Gastrocnemius medialis (tissue), 4 donors: ENCODE data around the gene CTIF. TPM values are rescaled to one million over a fixed set of nuclear protein-coding genes. Genes with fewer than 3 reads are reported as not detected.
A peak's percentile ranks its signal among the peaks of the same experiment; 100 is the strongest.

ENCODE experiments used
- ATAC-seq, 2 donors: fragments of 150-250 bp; one replicate each; pipeline ENCODE4 v1.9.1; 2016
- DNase-seq, 2 donors: peaks; one replicate each; pipeline ENCODE4 v3.0.0-alpha.2; 2019
- H3K27ac ChIP-seq, 4 donors: fragments of 200-600 bp; sonication (generic); 1 replicate in 1 of 4; 2 replicates in 3 of 4; pipeline ENCODE4 v1.5.1; 2016 to 2018; ENCODE audit warnings: mild to moderate bottlenecking in 2 of 4, moderate library complexity in 1 of 4
- H3K27me3 ChIP-seq, 3 donors: fragments of 200-600 bp; sonication (generic) in 2 of 3; 1 replicate in 1 of 3; 2 replicates in 2 of 3; pipeline versions ENCODE4 v1.5.1 to v1.6.0; 2016 to 2019; ENCODE audit warnings: mild to moderate bottlenecking in 1 of 3, moderate library complexity in 1 of 3
- H3K36me3 ChIP-seq, 2 donors: fragments of 200-600 bp; sonication (generic) in 1 of 2; one replicate each; pipeline ENCODE4 v1.5.1; 2017 to 2018
- H3K4me1 ChIP-seq, 2 donors: fragments of 200-600 bp; sonication (generic) in 1 of 2; one replicate each; pipeline ENCODE4 v1.5.1; 2016 to 2017; ENCODE audit warnings: mild to moderate bottlenecking in 2 of 2
- H3K4me3 ChIP-seq, 4 donors: fragments of 200-600 bp; sonication (generic) in 3 of 4; 1 replicate in 1 of 4; 2 replicates in 3 of 4; pipeline ENCODE4 v1.5.1; 2016 to 2019; ENCODE audit warnings: mild to moderate bottlenecking in 2 of 4
- H3K9me3 ChIP-seq, 3 donors: fragments of 200-600 bp; sonication (generic) in 2 of 3; 1 replicate in 1 of 3; 2 replicates in 2 of 3; pipeline ENCODE4 v1.5.1; 2016 to 2019
- POLR2A ChIP-seq, 2 donors: fragments of 450-650 bp; IDR thresholded peaks; one replicate each; pipeline ENCODE4 v1.6.1; 2017; ENCODE audit warnings: antibody characterized with exemption in 2 of 2, mild to moderate bottlenecking in 2 of 2, moderate library complexity in 2 of 2
- in situ Hi-C, 4 donors: fragments of 200-750 bp; cut with MboI; loops; one replicate each; pipeline versions ENCODE4 v1.15.0 to v1.8.0; 2017; ENCODE audit warnings: low sequenced_read_pairs in 4 of 4
- intact Hi-C: fragments of 100-400 bp; cut with DNase I; formaldehyde crosslinking; loops from one replicate; pipeline ENCODE4 v1.15.1; 2023; ENCODE audit warnings: low total_unique reads
- total RNA-seq, 4 donors: library from RNA; depleted of rRNA; stranded (reverse); fragments of >200 nt; gene quantifications; one replicate each; pipeline versions ENCODE4 v1.1.0 to v1.2.3, GENCODE V29; 2016
- TF ChIP-seq, protein P1 (sequence below), 5 experiments: fragments of 450-650 bp in 3 of 5; fragments of 200-600 bp in 2 of 5; sonication (generic) in 2 of 5; IDR thresholded peaks in 4 of 5; conservative IDR thresholded peaks in 1 of 5; 1 replicate in 4 of 5; 2 replicates in 1 of 5; pipeline ENCODE4 v1.5.1; 2016 to 2019; ENCODE audit warnings: antibody characterized with exemption in 5 of 5, mild to moderate bottlenecking in 3 of 5, moderate library complexity in 3 of 5

The CTIF gene
- total RNA-seq, 4 donors from 2014 or later, result 20.2 to 35.4 (median 23.1) TPM

DNA sequence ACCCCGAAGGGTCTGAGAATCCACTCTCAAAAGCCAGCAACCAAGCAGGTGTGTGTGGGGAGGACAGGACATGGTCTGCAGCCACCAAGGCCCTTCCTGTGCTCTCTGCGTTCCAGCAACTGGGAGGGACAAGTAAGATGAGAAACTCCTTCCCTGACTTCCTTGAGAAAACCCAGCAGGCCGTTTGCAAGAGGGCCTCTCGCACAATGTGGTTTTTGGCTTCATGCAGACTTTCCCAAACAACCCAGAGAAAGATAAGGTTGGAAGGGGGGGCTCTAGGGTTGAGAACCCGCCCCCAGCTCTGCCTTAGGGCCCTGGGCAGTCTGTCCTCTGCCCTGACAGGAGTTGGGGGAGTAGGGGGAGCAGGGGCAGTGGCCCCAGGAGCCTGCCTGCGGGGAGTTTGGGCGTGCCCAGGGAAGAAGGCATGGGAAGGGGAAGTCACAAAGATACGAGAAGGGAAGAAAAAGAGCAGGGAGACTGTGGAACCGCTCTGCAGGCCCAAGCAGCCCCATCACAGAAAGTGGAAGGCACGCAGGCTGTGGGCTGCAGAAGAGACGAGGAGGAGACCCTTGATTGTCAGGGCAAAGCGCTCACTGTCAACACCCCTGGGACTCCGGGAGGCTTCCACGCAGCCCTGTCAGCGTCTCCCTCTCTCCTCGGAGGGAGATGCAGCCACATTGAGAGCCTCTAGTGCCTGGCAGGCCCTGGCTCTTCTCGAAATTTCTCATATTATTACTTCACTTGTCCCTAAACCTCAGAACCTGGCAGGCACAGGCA is 312.2 kb downstream of the CTIF start:
- no peak for ATAC-seq
- no peaks in the 10 kb centered on the region for H3K9me3 ChIP-seq
- H3K4me1 ChIP-seq, result peaks cover 11 to 15% of the 10 kb centered on the region in 2 donors
- no peaks in the 10 kb centered on the region for H3K27me3 ChIP-seq
- intact Hi-C loops, result no loop called here
- peak overlapping the region in 3 of 4 donors; percentile 44 to 63 (median 46) for H3K27ac ChIP-seq
- DNase-seq, result no peak
- TF ChIP-seq, protein P1, sequence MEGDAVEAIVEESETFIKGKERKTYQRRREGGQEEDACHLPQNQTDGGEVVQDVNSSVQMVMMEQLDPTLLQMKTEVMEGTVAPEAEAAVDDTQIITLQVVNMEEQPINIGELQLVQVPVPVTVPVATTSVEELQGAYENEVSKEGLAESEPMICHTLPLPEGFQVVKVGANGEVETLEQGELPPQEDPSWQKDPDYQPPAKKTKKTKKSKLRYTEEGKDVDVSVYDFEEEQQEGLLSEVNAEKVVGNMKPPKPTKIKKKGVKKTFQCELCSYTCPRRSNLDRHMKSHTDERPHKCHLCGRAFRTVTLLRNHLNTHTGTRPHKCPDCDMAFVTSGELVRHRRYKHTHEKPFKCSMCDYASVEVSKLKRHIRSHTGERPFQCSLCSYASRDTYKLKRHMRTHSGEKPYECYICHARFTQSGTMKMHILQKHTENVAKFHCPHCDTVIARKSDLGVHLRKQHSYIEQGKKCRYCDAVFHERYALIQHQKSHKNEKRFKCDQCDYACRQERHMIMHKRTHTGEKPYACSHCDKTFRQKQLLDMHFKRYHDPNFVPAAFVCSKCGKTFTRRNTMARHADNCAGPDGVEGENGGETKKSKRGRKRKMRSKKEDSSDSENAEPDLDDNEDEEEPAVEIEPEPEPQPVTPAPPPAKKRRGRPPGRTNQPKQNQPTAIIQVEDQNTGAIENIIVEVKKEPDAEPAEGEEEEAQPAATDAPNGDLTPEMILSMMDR (IDR thresholded peaks at IDR 0.05 in 4 of 5, conservative IDR thresholded peaks at IDR 0.05 in 1 of 5), result no peak
- no peak for TF ChIP-seq POLR2A (IDR thresholded peaks at IDR 0.05)
- in situ Hi-C loops, result no loop called here
- no peaks in the 10 kb centered on the region for H3K36me3 ChIP-seq
- no peak overlapping the region for H3K4me3 ChIP-seq

DNA sequence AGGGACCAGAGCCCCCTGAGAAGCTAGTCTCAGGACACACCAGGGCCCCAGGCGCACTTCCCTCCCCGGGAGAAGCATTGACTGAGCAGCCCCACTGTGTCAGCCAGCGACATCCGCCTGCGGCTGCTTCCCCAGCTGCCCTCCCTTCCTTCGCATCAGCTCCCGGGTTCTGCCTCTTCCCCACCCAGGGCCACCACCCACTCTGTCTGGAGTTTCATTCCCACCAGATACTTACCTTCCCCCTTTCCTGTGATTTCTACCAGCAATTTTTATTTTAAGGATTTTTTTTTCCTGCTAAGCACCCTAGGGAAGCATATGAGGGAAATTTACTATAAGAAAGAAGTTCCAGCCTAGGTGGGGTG is 312.7 kb downstream of the CTIF start:
- Histone ChIP-seq H3K4me3 (no peak overlapping the region), H3K36me3 (no peaks in the 10 kb centered on the region), H3K27ac (peak overlapping the region in 3 of 4 donors; percentile 44 to 63 (median 46)), H3K9me3 (no peaks in the 10 kb centered on the region), H3K27me3 (no peaks in the 10 kb centered on the region), H3K4me1 (peaks cover 11 to 15% of the 10 kb centered on the region in 2 donors)
- ATAC-seq, result no peak
- in situ Hi-C loops, result no loop called here
- no peak for DNase-seq
- intact Hi-C loops, result no loop called here
- TF ChIP-seq, protein P1 (IDR thresholded peaks at IDR 0.05 in 4 of 5, conservative IDR thresholded peaks at IDR 0.05 in 1 of 5), result no peak

DNA sequence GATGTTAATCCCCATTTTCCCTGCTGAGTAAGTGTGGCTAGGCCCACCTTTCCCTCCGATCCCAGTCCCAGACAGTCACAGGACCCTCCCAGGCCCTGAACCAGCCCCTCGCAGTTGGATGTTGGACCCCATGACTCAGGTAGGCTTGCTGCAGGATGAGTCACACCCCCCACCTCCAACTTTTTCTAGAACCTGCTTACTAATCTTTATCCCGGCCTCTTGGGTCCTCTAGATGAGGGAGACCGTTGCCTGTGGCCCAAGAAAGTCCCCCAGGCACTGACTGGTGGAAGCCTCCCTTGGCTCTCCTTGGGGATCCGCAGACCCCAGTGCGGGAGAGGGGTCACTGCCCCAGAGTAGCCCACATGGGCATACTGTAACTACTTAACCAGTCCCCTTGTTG is 313.5 kb downstream of the CTIF start:
- in situ Hi-C loops, result no loop called here

DNA sequence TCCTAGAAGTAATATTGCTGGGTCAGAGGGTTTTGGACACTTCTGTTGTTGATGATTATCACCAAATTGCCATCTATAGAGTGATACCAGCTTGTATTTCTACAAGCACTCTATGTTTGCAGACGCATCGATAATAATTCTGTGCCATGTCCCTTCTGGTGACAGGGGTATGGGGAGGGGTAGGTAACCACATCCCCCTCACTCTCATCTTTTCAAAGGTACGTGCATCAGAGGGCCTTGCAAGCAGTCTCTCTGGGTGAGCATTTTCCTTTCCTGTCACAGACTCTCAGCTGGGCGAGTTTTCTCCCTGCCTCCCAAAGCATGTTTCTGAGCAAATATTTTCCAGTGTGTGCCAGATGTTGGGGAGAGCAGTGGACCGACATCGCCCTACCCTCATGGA is 314.0 kb downstream of the CTIF start:
- Histone ChIP-seq H3K36me3 (no peaks in the 10 kb centered on the region), H3K27ac (no peak overlapping the region), H3K4me1 (peaks cover 6 to 15% of the 10 kb centered on the region in 2 donors), H3K4me3 (no peak overlapping the region), H3K27me3 (no peaks in the 10 kb centered on the region), H3K9me3 (no peaks in the 10 kb centered on the region)
- no peak for TF ChIP-seq POLR2A (IDR thresholded peaks at IDR 0.05)
- TF ChIP-seq, protein P1 (IDR thresholded peaks at IDR 0.05 in 4 of 5, conservative IDR thresholded peaks at IDR 0.05 in 1 of 5), result no peak
- ATAC-seq (no peak), DNase-seq (no peak)
- intact Hi-C loops (no loop called here), in situ Hi-C loops (no loop called here)

More for the DNA sequence above, 313.5 kb downstream of the CTIF start:
- intact Hi-C loops, result no loop called here
- DNase-seq, result no peak
- no peak overlapping the region for H3K4me3 ChIP-seq
- no peak overlapping the region for H3K27ac ChIP-seq
- no peaks in the 10 kb centered on the region for H3K9me3 ChIP-seq
- no peaks in the 10 kb centered on the region for H3K27me3 ChIP-seq
- H3K36me3 ChIP-seq, result no peaks in the 10 kb centered on the region
- H3K4me1 ChIP-seq, result peaks cover 10 to 15% of the 10 kb centered on the region in 2 donors
- ATAC-seq, result no peak
- no peak for TF ChIP-seq POLR2A (IDR thresholded peaks at IDR 0.05)
- TF ChIP-seq, protein P1 (IDR thresholded peaks at IDR 0.05 in 4 of 5, conservative IDR thresholded peaks at IDR 0.05 in 1 of 5), result no peak
